ENCODE measurements around the gene APOBEC3C.
"Not testable (repeated sequence)": the region's sequence is repeated elsewhere in the genome, so short reads cannot be mapped to it uniquely, and the experiment has no call there.

Gene APOBEC3C

DNA sequence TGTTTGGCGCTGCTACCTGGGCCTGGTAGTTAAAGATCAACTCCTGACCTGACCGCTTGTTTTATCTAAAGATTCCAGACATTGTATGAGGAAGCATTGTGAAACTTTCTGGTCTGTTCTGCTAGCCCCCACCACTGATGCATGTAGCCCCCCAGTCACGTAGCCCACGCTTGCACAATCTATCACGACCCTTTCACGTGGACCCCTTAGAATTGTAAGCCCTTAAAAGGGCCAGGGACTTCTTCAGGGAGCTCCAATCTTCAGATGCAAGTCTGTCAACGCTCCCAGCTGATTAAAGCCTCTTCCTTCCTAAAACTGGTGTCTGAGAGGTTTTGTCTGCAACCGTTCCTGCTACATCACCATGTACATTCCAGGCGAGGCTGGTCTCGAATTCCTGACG, 41.6 kb downstream of the APOBEC3C start:
- in situ Hi-C loops (cut with HindIII; ENCODE audit: low sequenced_read_pairs), result no loop called here

- in situ Hi-C loops (cut with HindIII; ENCODE audit: low sequenced_read_pairs), result not testable (repeated sequence)
Observed at GRCh38 chr22:39061290-39061689, 47.2 kb downstream of the APOBEC3C start.

GRCh38 chr22:39061951-39062350, 47.9 kb downstream of the APOBEC3C start:
- in situ Hi-C loops (cut with HindIII; ENCODE audit: low sequenced_read_pairs), result not testable (repeated sequence)

DNA sequence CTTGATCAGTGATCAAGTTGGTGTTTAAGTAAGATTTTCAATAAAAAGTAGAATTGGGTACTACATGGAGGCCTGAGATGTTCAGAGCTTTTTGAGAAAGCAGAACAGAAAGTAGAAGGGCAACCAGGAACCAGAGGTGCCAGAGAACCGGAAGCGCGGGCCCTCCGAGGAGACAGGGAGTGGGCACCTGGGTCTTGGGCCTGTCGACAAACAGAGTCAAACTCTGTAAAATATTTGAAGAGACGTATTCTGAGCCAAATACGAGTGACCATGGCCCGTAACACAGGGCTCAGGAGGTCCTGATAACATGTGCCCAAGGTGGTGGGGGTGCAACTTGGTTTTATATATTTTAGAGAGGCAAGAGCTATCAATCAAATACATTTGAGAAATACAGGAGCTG, 49.8 kb downstream of the APOBEC3C start:
- in situ Hi-C loops (cut with HindIII; ENCODE audit: low sequenced_read_pairs), result not testable (repeated sequence)

DNA sequence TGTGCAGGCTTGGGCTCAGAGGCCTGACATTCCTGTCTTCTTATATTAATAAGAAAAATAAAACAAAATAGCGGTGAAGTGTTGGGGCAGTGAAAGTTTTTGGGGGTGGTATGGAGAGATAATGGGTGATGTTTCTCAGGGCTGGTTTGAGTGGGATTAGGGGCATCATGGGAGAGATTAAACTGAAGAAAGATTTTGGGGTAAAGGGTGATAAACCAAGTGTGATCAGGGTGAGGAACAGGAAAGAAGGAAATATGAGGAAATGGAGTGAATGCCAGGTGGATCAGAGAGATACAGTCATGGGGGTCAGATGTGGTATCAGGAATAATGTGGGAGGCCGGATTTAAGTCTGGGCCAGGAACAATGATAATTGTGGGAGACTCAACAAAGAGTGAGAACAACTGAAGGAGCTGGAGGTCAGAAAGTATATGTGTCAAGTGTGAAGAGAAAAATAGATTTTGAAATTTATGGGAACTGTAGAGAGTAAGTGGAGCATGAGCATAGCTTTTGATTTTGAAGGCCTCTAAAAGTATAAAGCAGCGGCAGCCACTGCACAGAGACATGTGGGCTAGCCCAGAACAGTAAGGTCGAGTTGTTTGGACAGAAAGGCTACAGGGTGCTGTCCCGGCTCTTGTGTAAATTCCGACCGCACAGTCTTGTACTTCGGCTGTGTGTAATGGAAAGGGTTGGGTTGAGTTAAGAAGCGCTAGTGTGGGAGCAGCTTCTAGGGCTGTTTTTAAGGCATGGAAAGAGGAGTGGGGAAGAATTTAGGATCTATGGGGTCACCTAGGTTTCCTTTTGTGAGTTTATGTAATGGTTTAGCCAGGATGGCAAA, 52.6 kb downstream of the APOBEC3C start:
- in situ Hi-C loops (cut with HindIII; ENCODE audit: low sequenced_read_pairs), result not testable (repeated sequence)

GRCh38 chr22:39068033-39068785, 54.2 kb downstream of the APOBEC3C start:
- in situ Hi-C loops (cut with HindIII; ENCODE audit: low sequenced_read_pairs), result no loop called here

Measured in DLD1 (cell line).